Stimulated activated CD4-positive, alpha-beta T cell treated with anti-CD3 and anti-CD28 coated beads, Interleukin-12 subunit alpha, Interleukin-12 subunit beta, amount 100 ng/mL, for 24 hours (primary cell): ENCODE results near the gene VAV2.

ENCODE experiments used
- DNase-seq, 2 experiments: peaks; one replicate each; pipeline ENCODE4 v3.0.0-alpha.2; 2020; ENCODE audit warnings: low read depth in 2 of 2

The VAV2 gene

GRCh38 chr9:133815781-133816180 lies 176.3 kb downstream of the VAV2 start:
- DNase-seq: no peak

- DNase-seq: no peak
Observed at GRCh38 chr9:133814586-133815208, 177.4 kb downstream of the VAV2 start.

DNA sequence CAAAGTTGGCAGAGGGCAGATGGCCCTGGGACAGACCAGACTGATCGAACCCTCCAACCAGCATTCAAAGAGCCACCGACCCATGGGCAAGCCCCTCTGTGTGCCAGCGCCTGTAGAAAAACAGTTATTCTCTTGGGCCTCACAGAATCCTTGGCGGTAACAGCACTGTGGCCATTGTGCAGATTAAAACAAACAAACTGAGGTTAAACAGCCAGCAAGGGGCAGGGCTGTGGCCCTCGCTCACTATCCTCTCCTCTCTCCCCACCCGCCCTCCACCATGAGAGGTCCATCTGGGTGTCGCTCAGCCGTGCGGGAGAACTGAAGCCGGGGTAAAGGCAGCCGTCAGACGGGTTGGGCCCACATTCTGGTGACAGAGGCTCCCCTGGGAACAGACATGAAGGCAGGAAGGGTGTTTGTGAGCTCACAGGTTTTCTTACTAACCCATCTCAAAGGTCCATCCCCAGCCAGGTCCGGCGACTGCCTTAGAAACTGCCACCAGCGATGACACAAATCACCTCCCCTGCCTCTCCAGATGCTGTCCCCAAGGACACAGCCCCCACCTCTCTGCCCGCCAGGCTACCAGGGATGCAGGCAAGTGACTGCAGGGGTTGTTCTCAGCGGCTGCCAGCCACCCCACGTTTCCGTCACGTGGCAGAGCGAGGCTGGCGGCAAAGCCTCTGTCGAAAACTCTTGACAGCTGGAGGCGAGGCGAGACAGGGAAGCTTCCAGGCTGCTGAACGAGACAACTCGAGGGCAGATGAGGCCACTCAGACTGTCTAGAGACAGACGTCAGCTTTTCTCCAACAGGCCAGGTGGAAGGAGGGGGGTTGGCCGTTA lies 178.2 kb downstream of the VAV2 start:
- DNase-seq: no peak

GRCh38 chr9:133812941-133813748 lies 179.0 kb downstream of the VAV2 start:
- DNase-seq: no peak

DNA sequence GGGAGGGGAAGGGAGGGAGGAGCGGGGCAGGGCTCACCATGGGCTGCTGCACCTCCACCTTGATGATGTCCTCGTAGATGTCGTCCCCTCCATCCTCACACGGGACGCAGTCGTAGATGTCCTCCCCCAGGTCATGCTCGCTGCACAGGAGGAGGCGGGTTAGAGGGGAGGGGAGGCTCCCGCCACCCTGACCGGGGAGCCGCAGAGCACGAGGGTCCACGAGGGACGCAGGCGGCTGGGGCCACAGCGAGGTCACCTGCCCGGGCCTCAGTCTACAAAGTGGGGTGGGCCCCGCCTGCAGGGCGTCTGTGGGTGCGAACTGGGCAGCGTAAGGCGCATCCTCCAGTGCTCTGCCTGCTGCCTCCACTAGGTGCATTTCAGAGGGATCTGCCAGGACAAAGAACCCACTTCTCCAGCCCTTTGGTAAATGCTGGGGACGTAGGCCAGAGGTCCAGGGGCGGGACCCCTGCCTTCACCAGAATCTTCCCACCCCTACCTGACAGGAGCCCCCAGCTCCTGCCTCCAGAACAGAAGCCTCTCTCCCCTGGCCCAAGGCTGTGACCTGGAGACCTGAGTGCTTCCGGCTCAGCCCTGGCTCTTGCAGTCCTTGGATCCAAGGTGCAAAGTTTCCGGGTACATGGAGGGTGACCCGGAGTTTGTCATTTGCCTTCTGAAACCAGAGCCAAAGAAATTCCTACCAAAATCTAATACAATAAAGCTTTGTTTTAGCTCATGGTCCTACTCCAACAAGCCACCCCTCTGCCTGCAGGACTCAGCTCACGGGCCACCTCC lies 179.9 kb downstream of the VAV2 start:
- no peak for DNase-seq

DNA sequence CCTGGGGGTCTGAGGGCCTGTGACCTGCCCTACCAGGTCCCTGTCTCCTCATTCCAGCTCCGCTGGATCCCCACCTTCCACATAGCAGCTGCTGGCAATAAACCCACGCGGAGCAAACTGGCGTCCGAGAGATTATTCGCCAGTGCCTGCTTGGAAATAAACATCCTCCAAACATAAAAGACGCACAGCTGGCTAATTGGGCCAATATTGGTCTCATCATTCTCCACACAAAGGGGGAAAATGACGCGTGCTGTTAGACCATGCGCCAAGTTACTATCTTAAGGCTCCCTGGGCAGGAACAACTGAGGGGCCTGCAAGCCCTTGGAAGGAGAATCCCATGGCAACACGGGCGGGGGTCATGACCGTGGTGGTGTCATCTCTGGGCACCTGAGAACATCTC lies 180.7 kb downstream of the VAV2 start:
- DNase-seq: no peak

GRCh38 chr9:133810556-133811195 lies 181.4 kb downstream of the VAV2 start:
- no peak for DNase-seq

- DNase-seq: no peak
Observed at GRCh38 chr9:133809335-133809734, 182.8 kb downstream of the VAV2 start.

GRCh38 chr9:133807818-133808217 lies 184.3 kb downstream of the VAV2 start:
- DNase-seq: no peak

- no peak for DNase-seq
Observed at GRCh38 chr9:133807037-133807436, 185.1 kb downstream of the VAV2 start.

GRCh38 chr9:133806623-133807010 lies 185.5 kb downstream of the VAV2 start:
- no peak for DNase-seq

DNA sequence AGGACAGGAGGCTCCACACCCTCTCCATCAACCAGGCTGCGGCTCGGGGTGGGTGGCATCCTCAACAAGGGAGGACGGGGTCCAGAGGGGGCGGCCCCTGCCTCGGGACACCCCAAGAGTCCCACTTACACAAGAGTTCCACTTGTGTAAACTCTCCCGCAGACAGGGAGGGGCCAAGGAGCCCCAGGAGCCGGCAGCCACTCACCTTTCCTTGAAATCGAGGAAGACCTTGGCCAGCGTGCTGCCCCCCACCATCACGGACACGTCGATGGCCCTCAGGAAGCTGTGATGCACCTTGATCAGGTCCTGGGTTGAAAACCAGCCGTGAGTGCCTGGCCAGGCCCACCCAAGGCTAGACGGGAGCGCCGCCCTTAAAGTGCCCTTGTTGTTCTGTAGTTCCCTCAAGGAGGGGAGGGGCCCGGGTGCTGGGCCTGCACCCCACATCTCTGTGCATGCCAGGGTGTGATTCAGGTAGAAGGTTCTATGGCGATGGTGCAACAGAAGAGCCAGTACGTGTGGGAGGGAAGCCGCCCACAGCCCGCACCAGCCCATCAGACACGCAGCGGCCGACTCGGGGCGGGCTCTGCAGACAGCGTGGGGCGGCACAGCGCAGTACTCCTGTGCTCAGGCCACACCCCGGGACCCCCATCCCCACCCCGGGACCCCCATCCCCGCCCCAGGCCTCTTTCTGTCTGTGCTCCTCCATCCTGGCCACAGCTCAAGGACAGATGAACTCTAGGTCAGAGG lies 186.1 kb downstream of the VAV2 start:
- DNase-seq: no peak

GRCh38 chr9:133804199-133804598 lies 187.9 kb downstream of the VAV2 start:
- no peak for DNase-seq

DNA sequence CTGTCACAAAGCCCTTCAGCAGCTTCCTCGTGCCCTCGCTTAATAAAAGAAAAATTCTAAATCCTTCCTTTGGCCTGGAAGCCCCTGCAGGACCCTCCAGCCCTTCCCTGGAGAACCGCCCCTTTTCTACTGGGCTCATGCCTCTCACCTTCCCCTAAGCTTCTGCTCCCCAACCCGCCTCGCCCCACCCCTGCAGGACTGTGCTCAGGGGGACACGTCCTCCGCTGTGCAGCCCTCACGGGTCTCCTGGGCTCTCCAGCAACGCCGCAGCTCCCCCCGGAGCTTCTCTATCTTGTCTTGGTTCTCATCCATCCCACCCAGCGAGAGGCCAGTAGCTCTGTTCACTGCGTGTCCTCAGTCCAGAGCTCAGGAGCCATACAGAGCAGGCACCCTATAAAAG lies 188.4 kb downstream of the VAV2 start:
- no peak for DNase-seq

DNA sequence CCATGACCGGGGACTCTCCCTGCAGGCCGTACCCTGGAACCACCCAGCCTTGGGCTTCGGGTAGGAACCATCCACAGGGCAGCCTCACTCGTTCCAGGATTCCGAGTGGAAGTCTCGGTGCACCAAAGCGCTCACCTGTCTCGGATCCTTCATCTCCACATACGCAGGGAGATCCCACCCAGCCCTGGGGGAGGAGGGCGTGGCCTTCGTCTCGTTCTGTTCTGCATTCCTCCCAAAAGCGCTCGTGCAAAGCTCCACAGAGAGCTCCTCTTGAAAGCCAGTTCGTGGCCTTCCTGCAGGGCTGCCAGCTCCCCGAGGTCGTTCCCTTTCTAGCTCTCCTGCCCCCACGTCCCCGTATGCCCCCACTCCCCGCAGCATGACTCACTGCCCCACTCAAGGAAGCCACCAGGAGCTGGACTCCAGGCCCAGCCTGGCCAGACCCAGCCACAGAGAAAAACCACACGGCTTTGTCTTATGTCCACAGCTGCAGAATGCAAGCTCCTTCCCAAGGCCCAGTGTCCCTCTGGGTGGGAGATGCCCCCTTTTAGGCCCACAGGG lies 189.0 kb downstream of the VAV2 start:
- DNase-seq: no peak

- no peak for DNase-seq
Observed at GRCh38 chr9:133801739-133802138, 190.4 kb downstream of the VAV2 start.

DNA sequence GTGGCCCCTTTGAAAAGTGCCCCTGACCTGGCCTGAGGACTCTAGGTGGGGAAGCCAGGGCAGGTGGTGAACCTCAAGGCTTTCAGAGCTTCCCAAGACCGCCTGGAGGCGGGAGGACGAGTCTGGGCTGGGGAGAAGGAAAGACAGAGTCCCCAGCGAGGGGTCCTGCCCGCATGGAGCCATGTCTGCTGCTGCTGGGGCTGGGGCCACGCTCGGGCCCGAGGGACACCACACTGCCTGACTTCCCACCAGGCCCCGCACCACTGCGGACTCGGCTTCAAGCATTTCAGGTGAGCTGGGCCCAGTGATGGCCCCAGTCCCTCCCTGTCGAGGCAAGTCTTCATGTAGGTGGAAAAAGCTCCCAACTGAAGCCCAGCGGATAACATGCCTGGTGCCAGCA lies 191.9 kb downstream of the VAV2 start:
- no peak for DNase-seq

DNA sequence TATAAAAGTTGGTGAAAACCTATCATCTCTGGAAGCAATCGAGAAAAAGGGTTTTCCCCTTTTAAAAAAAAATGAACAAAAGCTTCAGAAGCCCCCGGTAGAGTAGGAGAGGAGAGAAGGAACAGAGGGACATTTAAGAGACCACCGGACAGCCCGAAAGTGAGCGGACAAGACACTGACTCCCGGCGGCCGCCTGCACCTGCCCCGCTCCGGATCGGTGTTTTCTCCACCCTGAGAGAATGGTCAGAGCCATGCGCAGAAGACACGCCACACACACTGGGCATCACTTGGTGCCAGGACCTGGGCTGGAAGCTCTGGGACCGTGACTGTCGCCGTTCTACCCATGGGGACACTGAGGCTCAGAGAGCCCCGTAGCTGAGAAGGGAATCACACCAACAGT lies 192.4 kb downstream of the VAV2 start:
- no peak for DNase-seq

GRCh38 chr9:133799106-133799505 lies 193.0 kb downstream of the VAV2 start:
- DNase-seq: no peak

- DNase-seq: no peak
Observed at GRCh38 chr9:133798160-133798559, 194.0 kb downstream of the VAV2 start.
